Motor neuron (in vitro differentiated cells): Measurements from ENCODE around the gene FBXO22. TPM values are rescaled to one million over a fixed set of nuclear protein-coding genes. Genes with fewer than 3 reads are reported as not detected.
"Not testable (repeated sequence)": the region's sequence is repeated elsewhere in the genome, so short reads cannot be mapped to it uniquely, and the experiment has no call there.

Source experiments
- ATAC-seq, 8 experiments: fragments of 200-7000 bp; cut with Tn5 transposase; replicated peaks in 6 of 8; 2 replicates each; pipeline ENCODE4 v1.8.0; 2021; ENCODE audit warnings: mild to moderate bottlenecking in 8 of 8, moderate library complexity in 8 of 8
- H3K27ac ChIP-seq, 2 donors: fragments of 250-450 bp; sonication (Bioruptor Pico); 2 replicates each; pipeline ENCODE4 v1.9.0; 2021; ENCODE audit warnings: antibody characterized with exemption in 2 of 2, mild to moderate bottlenecking in 2 of 2, moderate library complexity in 1 of 2
- H3K4me1 ChIP-seq, 2 donors: fragments of 250-450 bp; sonication (Bioruptor Pico); replicated peaks in 1 of 2; 2 replicates each; pipeline ENCODE4 v1.6.1; 2021; ENCODE audit warnings: antibody characterized with exemption in 2 of 2, mild to moderate bottlenecking in 2 of 2, moderate library complexity in 1 of 2
- H3K4me3 ChIP-seq, 5 donors: fragments of 250-450 bp; sonication (Bioruptor Pico); 2 replicates each; pipeline ENCODE4 v1.9.0; 2021; ENCODE audit warnings: antibody characterized with exemption in 5 of 5, mild to moderate bottlenecking in 5 of 5, moderate library complexity in 4 of 5
- WGBS, 10 experiments: fragments of 450-650 bp; shearing (Covaris generic); methylation state at CpG; one replicate each; pipeline ENCODE4 v1.0.0; 2022; 5-methylcytosine and 5-hydroxymethylcytosine counted together
- in situ Hi-C, 9 experiments: fragments of 400-800 bp; cut with MboI; loops; one replicate each; pipeline ENCODE4 v1.15.0; 2021; ENCODE audit warnings: low sequenced_read_pairs in 9 of 9, low pct_unique_long_range_greater_than_20kb in 2 of 9; ENCODE audit not compliant: unreplicated experiment in 9 of 9
- total RNA-seq, 8 experiments: library from RNA; unstranded; fragments of 300-600 nt; gene quantifications; 2 replicates each; pipeline versions ENCODE4 v1.2.3 to v1.2.4, GENCODE V29; 2022

The FBXO22 gene
- 10 to 100 TPM; 28.6 to 54.4 (median 33.8) TPM for total RNA-seq

- Histone ChIP-seq H3K27ac (peak within 1 kb of the TSS; percentile 80 to 85), H3K4me1 (peaks cover 8 to 12% of the 10 kb centered on the region in 2 donors), H3K4me3 (peak within 1 kb of the TSS; percentile 61 to 88 (median 64))
- 0 to 100% (median 15%) methylated on average over 1 to 10 of the region's 63 CpGs; no CpG with 5 or more reads in 3 of the 10 experiments for WGBS, 10 experiments
- ATAC-seq, result peak; percentile 96 to 98 (median 98)
- in situ Hi-C loops, result no loop called here
These were observed at the start of gene FBXO22 for GRCh38 chr15:75903331-75904239. FBXO22 (plus strand) TSS chr15:75903878; CDS start chr15:75903964, 86 bp downstream.

GRCh38 chr15:75857886-75858285 lies 45.8 kb upstream of the FBXO22 start:
- ATAC-seq, result no peak
- Histone ChIP-seq H3K4me1 (no peaks in the 10 kb centered on the region), H3K4me3 (no peak overlapping the region), H3K27ac (no peak overlapping the region)
- in situ Hi-C loops, result no loop called here

- no peak overlapping the region for H3K27ac ChIP-seq
- in situ Hi-C loops, result no loop called here
- H3K4me3 ChIP-seq, result no peak overlapping the region
- WGBS, 10 experiments, result 25 to 100% (median 86%) methylated on average over 1 to 6 of the region's 6 CpGs
- no peaks in the 10 kb centered on the region for H3K4me1 ChIP-seq
- no peak for ATAC-seq
These were observed 41.8 kb upstream of the FBXO22 start for GRCh38 chr15:75861750-75862402.

GRCh38 chr15:75862796-75863195 lies 40.9 kb upstream of the FBXO22 start:
- H3K4me1 ChIP-seq, result no peaks in the 10 kb centered on the region
- no peak overlapping the region for H3K27ac ChIP-seq
- no peak for ATAC-seq
- 83 to 100% (median 100%) methylated on average over 1 of the region's 1 CpG; no CpG with 5 or more reads in 3 of the 10 experiments for WGBS, 10 experiments
- H3K4me3 ChIP-seq, result no peak overlapping the region
- in situ Hi-C loops, result no loop called here

GRCh38 chr15:75864213-75865059 lies 39.2 kb upstream of the FBXO22 start:
- 69 to 100% (median 89%) methylated on average over 1 to 5 of the region's 5 CpGs for WGBS, 10 experiments
- Histone ChIP-seq H3K27ac (no peak overlapping the region), H3K4me3 (no peak overlapping the region), H3K4me1 (no peaks in the 10 kb centered on the region)
- ATAC-seq, result no peak
- in situ Hi-C loops, result no loop called here

- H3K4me1 ChIP-seq, H3K4me3 ChIP-seq, H3K27ac ChIP-seq, in situ Hi-C loops, ATAC-seq: not testable (repeated sequence)
- WGBS, 10 experiments, result 88 to 100% (median 100%) methylated on average over 1 of the region's 1 CpG; no CpG with 5 or more reads in 5 of the 10 experiments
These were observed 37.6 kb upstream of the FBXO22 start for GRCh38 chr15:75866045-75866444.

GRCh38 chr15:75866916-75867315 lies 36.8 kb upstream of the FBXO22 start:
- H3K4me1 ChIP-seq, result no peaks in the 10 kb centered on the region
- H3K27ac ChIP-seq, result no peak overlapping the region
- no peak for ATAC-seq
- in situ Hi-C loops, result no loop called here
- H3K4me3 ChIP-seq, result no peak overlapping the region

- WGBS, 10 experiments, result 18 to 96% (median 73%) methylated on average over 2 to 4 of the region's 4 CpGs
- Histone ChIP-seq H3K4me3 (no peak overlapping the region), H3K27ac (no peak overlapping the region), H3K4me1 (no peaks in the 10 kb centered on the region)
- in situ Hi-C loops, result no loop called here
- ATAC-seq, result no peak
These were observed 36.2 kb upstream of the FBXO22 start for GRCh38 chr15:75867449-75867848.

- Histone ChIP-seq H3K4me1 (no peaks in the 10 kb centered on the region), H3K27ac (no peak overlapping the region), H3K4me3 (no peak overlapping the region)
- no peak for ATAC-seq
- 83 to 100% (median 97%) methylated on average over 1 to 3 of the region's 3 CpGs; no CpG with 5 or more reads in 1 of the 10 experiments for WGBS, 10 experiments
- in situ Hi-C loops, result no loop called here
These were observed 35.7 kb upstream of the FBXO22 start for GRCh38 chr15:75868019-75868418.

GRCh38 chr15:75869446-75869845 lies 34.2 kb upstream of the FBXO22 start:
- ATAC-seq, result no peak
- Histone ChIP-seq H3K27ac (no peak overlapping the region), H3K4me3 (no peak overlapping the region), H3K4me1 (no peaks in the 10 kb centered on the region)
- in situ Hi-C loops, result no loop called here

- WGBS, 10 experiments, result 78 to 100% (median 90%) methylated on average over 1 of the region's 1 CpG; no CpG with 5 or more reads in 1 of the 10 experiments
- in situ Hi-C loops, H3K4me3 ChIP-seq, ATAC-seq, H3K27ac ChIP-seq, H3K4me1 ChIP-seq: not testable (repeated sequence)
These were observed 32.1 kb upstream of the FBXO22 start for GRCh38 chr15:75871589-75871988.

GRCh38 chr15:75872403-75872990 lies 31.2 kb upstream of the FBXO22 start:
- no peak for ATAC-seq
- Histone ChIP-seq H3K4me1 (no peaks in the 10 kb centered on the region), H3K27ac (no peak overlapping the region), H3K4me3 (no peak overlapping the region)
- in situ Hi-C loops, result no loop called here
- 71 to 100% (median 79%) methylated on average over 2 to 4 of the region's 4 CpGs for WGBS, 10 experiments

GRCh38 chr15:75884041-75884440 lies 19.6 kb upstream of the FBXO22 start:
- Histone ChIP-seq H3K4me3 (no peak overlapping the region), H3K27ac (no peak overlapping the region), H3K4me1 (no peaks in the 10 kb centered on the region)
- WGBS, 10 experiments, result 0 to 100% (median 61%) methylated on average over 1 of the region's 1 CpG; no CpG with 5 or more reads in 2 of the 10 experiments
- in situ Hi-C loops, result no loop called here
- ATAC-seq, result no peak
